PC-3 (cell line): Measurements from ENCODE around the gene DNAJC1. TPM values are rescaled to one million over a fixed set of nuclear protein-coding genes. Genes with fewer than 3 reads are reported as not detected.

ENCODE experiments used
- ATAC-seq: fragments of 200-7000 bp; cut with Tn5 transposase; 2 replicates; pipeline ENCODE4 v1.9.1; 2020; ENCODE audit warnings: mild to moderate bottlenecking, moderate library complexity
- BruUV-seq: library from RNA; stranded (reverse); fragments of 400-500 nt; replicated peaks from 2 replicates; lab custom pipeline; 2021; lab: Mats Ljungman, UMichigan
- CTCF ChIA-PET: fragments of 300-600 bp; sonication (Branson Sonifier 250); formaldehyde crosslinking; loops from one replicate; lab custom pipeline; 2022; ENCODE audit warnings: antibody characterized with exemption; lab: Charles Lee
- POLR2A ChIA-PET: fragments of 300-600 bp; sonication (Branson Sonifier 250); formaldehyde crosslinking; loops from one replicate; lab custom pipeline; 2022; ENCODE audit warnings: antibody characterized with exemption; ENCODE audit not compliant: unreplicated experiment; lab: Charles Lee
- DNase-seq: peaks from one replicate; pipeline ENCODE4 v3.0.0-alpha.2; 2015
- H2AFZ ChIP-seq: fragments of 300-600 bp; sonication (generic); 2 replicates; pipeline ENCODE4 v1.6.0; 2016; ENCODE audit warnings: antibody characterized with exemption, low read length
- H3F3A ChIP-seq: fragments of 300-600 bp; sonication (generic); one replicate; pipeline ENCODE4 v1.6.0; 2017; ENCODE audit warnings: antibody characterized with exemption, low read length, control low read depth, mild to moderate bottlenecking; ENCODE audit not compliant: unreplicated experiment
- H3K27ac ChIP-seq: fragments of 300-600 bp; sonication (generic); 2 replicates; pipeline ENCODE4 v1.5.1; 2016; ENCODE audit warnings: mild to moderate bottlenecking, low read length
- H3K27me3 ChIP-seq: fragments of 300-600 bp; sonication (generic); 2 replicates; pipeline ENCODE4 v1.6.1; 2016; ENCODE audit warnings: low read length, mixed read lengths
- H3K36me3 ChIP-seq: fragments of 300-600 bp; sonication (generic); 2 replicates; pipeline ENCODE4 v1.6.1; 2016; ENCODE audit warnings: low read depth, mixed run types, low read length, mixed read lengths
- H3K4me1 ChIP-seq: fragments of 300-600 bp; sonication (generic); 2 replicates; pipeline ENCODE4 v1.5.1; 2016; ENCODE audit warnings: low read length; ENCODE audit not compliant: insufficient read depth
- H3K4me2 ChIP-seq: fragments of 300-600 bp; sonication (generic); 2 replicates; pipeline ENCODE4 v1.6.0; 2016; ENCODE audit warnings: low read length
- H3K4me3 ChIP-seq: fragments of 300-600 bp; sonication (generic); 2 replicates; pipeline ENCODE4 v1.5.1; 2016; ENCODE audit warnings: mild to moderate bottlenecking, low read length, mixed read lengths
- H3K79me2 ChIP-seq: fragments of 300-600 bp; sonication (generic); 2 replicates; pipeline ENCODE4 v1.6.1; 2017; ENCODE audit warnings: low read length, mixed read lengths
- H3K9ac ChIP-seq: fragments of 300-600 bp; sonication (generic); 2 replicates; pipeline ENCODE4 v1.6.0; 2016; ENCODE audit warnings: mild to moderate bottlenecking, low read length
- H3K9me2 ChIP-seq: fragments of 300-600 bp; sonication (generic); replicated peaks from 2 replicates; pipeline ENCODE4 v1.6.1; 2016; ENCODE audit warnings: mixed run types, low read length, mixed read lengths
- H3K9me3 ChIP-seq: fragments of 300-600 bp; sonication (generic); 2 replicates; pipeline ENCODE4 v1.6.1; 2016; ENCODE audit warnings: low read length, mixed read lengths
- H4K20me1 ChIP-seq: fragments of 300-600 bp; sonication (generic); 2 replicates; pipeline ENCODE4 v1.6.1; 2016; ENCODE audit warnings: low read length, mixed read lengths
- CTCF ChIP-seq: fragments of 300-600 bp; sonication (generic); conservative IDR thresholded peaks from 2 replicates; pipeline ENCODE4 v1.5.1; 2017; ENCODE audit warnings: antibody characterized with exemption, low read depth, mild to moderate bottlenecking, low read length
- EZH2 ChIP-seq: fragments of 300-600 bp; sonication (generic); IDR thresholded peaks from one replicate; pipeline ENCODE4 v1.6.1; 2017; ENCODE audit warnings: antibody characterized with exemption, mild to moderate bottlenecking, low read length; ENCODE audit not compliant: unreplicated experiment
- EZH2phosphoT487 ChIP-seq: fragments of 300-600 bp; sonication (generic); IDR thresholded peaks from 2 replicates; pipeline ENCODE4 v1.6.1; 2018; ENCODE audit warnings: mild to moderate bottlenecking, antibody characterized with exemption, low read length, borderline replicate concordance
- intact Hi-C: fragments of 100-400 bp; cut with micrococcal nuclease; formaldehyde crosslinking; loops from 2 replicates; pipeline ENCODE4 v1.9.0; 2023
- total RNA-seq: library from RNA; depleted of rRNA; stranded (reverse); fragments of >200 nt; gene quantifications from 2 replicates; pipeline ENCODE4 v1.2.3, GENCODE V29; 2014

DNAJC1 gene
- total RNA-seq, 1 experiment from 2014 or later, result 53.4 TPM

GRCh38 chr10:21737106-21737505 is 266.4 kb downstream of the DNAJC1 start:
- ChIA-PET POLR2A (no interaction called here), CTCF (no interaction called here)
- Histone ChIP-seq H3K27ac (no peak overlapping the region), H3K9me2 (no peaks in the 10 kb centered on the region), H3K27me3 (no peaks in the 10 kb centered on the region), H3F3A (no peaks in the 10 kb centered on the region), H3K36me3 (peaks cover 25% of the 10 kb centered on the region), H2AFZ (no peak overlapping the region), H3K4me2 (no peak overlapping the region), H3K9ac (no peak overlapping the region), H3K4me3 (no peak overlapping the region), H3K79me2 (no peaks in the 10 kb centered on the region), H4K20me1 (no peaks in the 10 kb centered on the region), H3K9me3 (no peaks in the 10 kb centered on the region), H3K4me1 (peaks cover 9% of the 10 kb centered on the region)
- TF ChIP-seq EZH2, result no peak
- no peak for TF ChIP-seq CTCF
- no peak for TF ChIP-seq EZH2phosphoT487
- ATAC-seq (no peak), DNase-seq (no peak)
- no TSS peak for BruUV-seq
- intact Hi-C loops, result loop anchor here (10.0 kb wide), 1 partner anchor 242 kb away; no protein-coding TSS in a partner anchor

GRCh38 chr10:21733710-21734109 is 269.8 kb downstream of the DNAJC1 start:
- H4K20me1 ChIP-seq, result no peaks in the 10 kb centered on the region
- ChIA-PET POLR2A (no interaction called here), CTCF (no interaction called here)
- H3K36me3 ChIP-seq, result peaks cover 18% of the 10 kb centered on the region
- H3K4me2 ChIP-seq, result no peak overlapping the region
- H3F3A ChIP-seq, result no peaks in the 10 kb centered on the region
- H2AFZ ChIP-seq, result no peak overlapping the region
- H3K27me3 ChIP-seq, result no peaks in the 10 kb centered on the region
- H3K4me3 ChIP-seq, result no peak overlapping the region
- DNase-seq (no peak), ATAC-seq (no peak)
- intact Hi-C loops, result loop anchor here (10.0 kb wide), 1 partner anchor 239 kb away; no protein-coding TSS in a partner anchor
- H3K9me2 ChIP-seq, result no peaks in the 10 kb centered on the region
- H3K9ac ChIP-seq, result no peak overlapping the region
- no peaks in the 10 kb centered on the region for H3K79me2 ChIP-seq
- H3K9me3 ChIP-seq, result no peaks in the 10 kb centered on the region
- peaks cover 4% of the 10 kb centered on the region; the same call in 1 of the 2 replicates for H3K4me1 ChIP-seq
- TF ChIP-seq CTCF (no peak), EZH2phosphoT487 (no peak), EZH2 (no peak)
- BruUV-seq, result no TSS peak
- no peak overlapping the region for H3K27ac ChIP-seq

- Histone ChIP-seq H3K9ac (no peak overlapping the region), H4K20me1 (no peaks in the 10 kb centered on the region), H3K4me2 (no peak overlapping the region), H3K4me1 (peaks cover 6% of the 10 kb centered on the region; the same call in 1 of the 2 replicates), H3K4me3 (no peak overlapping the region), H3K27me3 (no peaks in the 10 kb centered on the region), H3K36me3 (peaks cover 24% of the 10 kb centered on the region), H3K9me3 (no peaks in the 10 kb centered on the region), H3K27ac (peak overlapping the region; percentile 27), H3K9me2 (no peaks in the 10 kb centered on the region), H3F3A (no peaks in the 10 kb centered on the region), H2AFZ (no peak overlapping the region), H3K79me2 (no peaks in the 10 kb centered on the region)
- peak; percentile 34 for DNase-seq
- ChIA-PET CTCF (interaction anchor here (0.7 kb wide), 1 partner anchor 382 kb away, joined by 3 read pairs; no protein-coding TSS in a partner anchor), POLR2A (interaction anchor here (0.7 kb wide), 1 partner anchor 17 kb away, joined by 3 read pairs; no protein-coding TSS in a partner anchor)
- no TSS peak for BruUV-seq
- ATAC-seq, result peak; percentile 62
- intact Hi-C loops, result loop anchor here (10.0 kb wide), 1 partner anchor 237 kb away; no protein-coding TSS in a partner anchor
- TF ChIP-seq CTCF, result peak; percentile 73
- TF ChIP-seq EZH2phosphoT487, result no peak
Observed at GRCh38 chr10:21732067-21732772, 271.3 kb downstream of the DNAJC1 start.
